Measurements from ENCODE around the gene UBTD1. TPM values are rescaled to one million over a fixed set of nuclear protein-coding genes. Genes with fewer than 3 reads are reported as not detected.

UBTD1 gene
- total RNA-seq, 4 donors from 2014 or later = 2.9 to 16.2 (median 8.9) TPM

- TF ChIP-seq EP300 (IDR thresholded peaks at IDR 0.05) (no peak), POLR2A (IDR thresholded peaks at IDR 0.05) (no peak), POLR2AphosphoS5 (IDR thresholded peaks at IDR 0.05) (no peak), CTCF (IDR thresholded peaks at IDR 0.05) (no peak)
- Histone ChIP-seq H3K9me3 (no peaks in the 10 kb centered on the region), H3K27ac (no peak overlapping the region), H3K4me1 (peaks cover 0 to 37% (median 3%) of the 10 kb centered on the region in 3 donors), H3K27me3 (no peaks in the 10 kb centered on the region), H3K4me3 (no peak overlapping the region), H3K36me3 (peaks cover 0 to 87% of the 10 kb centered on the region in 2 donors)
- WGBS, 2 donors (ENCODE audit: low coverage in 1 of 2) = 70 to 73% methylated on average over 4 to 7 of the region's 9 CpGs
- no peak for ATAC-seq
Measured at GRCh38 chr10:97479939-97480338, 18.8 kb upstream of the UBTD1 start.

GRCh38 chr10:97481071-97481470, 17.7 kb upstream of the UBTD1 start:
- no peak overlapping the region for H3K4me3 ChIP-seq
- no peak for TF ChIP-seq CTCF (IDR thresholded peaks at IDR 0.05)
- no peak for TF ChIP-seq EP300 (IDR thresholded peaks at IDR 0.05)
- TF ChIP-seq POLR2A (IDR thresholded peaks at IDR 0.05) = no peak
- no peak for TF ChIP-seq POLR2AphosphoS5 (IDR thresholded peaks at IDR 0.05)
- no peaks in the 10 kb centered on the region for H3K27me3 ChIP-seq
- ATAC-seq = no peak
- H3K9me3 ChIP-seq = no peaks in the 10 kb centered on the region
- no peak overlapping the region for H3K27ac ChIP-seq
- WGBS, 2 donors (ENCODE audit: low coverage in 1 of 2) = 75 to 85% methylated on average over 3 to 4 of the region's 4 CpGs
- peaks cover 0 to 43% (median 3%) of the 10 kb centered on the region in 3 donors for H3K4me1 ChIP-seq
- peaks cover 0 to 87% of the 10 kb centered on the region in 2 donors for H3K36me3 ChIP-seq

- TF ChIP-seq EP300 (IDR thresholded peaks at IDR 0.05) (no peak), POLR2AphosphoS5 (IDR thresholded peaks at IDR 0.05) (no peak), CTCF (IDR thresholded peaks at IDR 0.05) (no peak), POLR2A (IDR thresholded peaks at IDR 0.05) (no peak)
- Histone ChIP-seq H3K4me1 (peaks cover 0 to 50% (median 3%) of the 10 kb centered on the region in 3 donors), H3K9me3 (no peaks in the 10 kb centered on the region), H3K27me3 (no peaks in the 10 kb centered on the region), H3K4me3 (no peak overlapping the region), H3K36me3 (peaks cover 0 to 74% of the 10 kb centered on the region in 2 donors), H3K27ac (no peak overlapping the region)
- ATAC-seq = no peak
- 84 to 86% methylated on average over 1 of the region's 1 CpG for WGBS, 2 donors (ENCODE audit: low coverage in 1 of 2)
Measured at GRCh38 chr10:97482381-97482780, 16.3 kb upstream of the UBTD1 start.

- H3K4me3 ChIP-seq = no peak overlapping the region
- peaks cover 0 to 61% (median 3%) of the 10 kb centered on the region in 3 donors for H3K4me1 ChIP-seq
- TF ChIP-seq POLR2AphosphoS5 (IDR thresholded peaks at IDR 0.05) = no peak
- no peak for TF ChIP-seq CTCF (IDR thresholded peaks at IDR 0.05)
- TF ChIP-seq EP300 (IDR thresholded peaks at IDR 0.05) = no peak
- no peak for TF ChIP-seq POLR2A (IDR thresholded peaks at IDR 0.05)
- H3K36me3 ChIP-seq = peaks cover 0 to 62% of the 10 kb centered on the region in 2 donors
- no peak for ATAC-seq
- WGBS, 2 donors (ENCODE audit: low coverage in 1 of 2) = 57% methylated on average over 3 of the region's 3 CpGs
- H3K9me3 ChIP-seq = no peaks in the 10 kb centered on the region
- no peak overlapping the region for H3K27ac ChIP-seq
- no peaks in the 10 kb centered on the region for H3K27me3 ChIP-seq
Measured at GRCh38 chr10:97483506-97483905, 15.2 kb upstream of the UBTD1 start.

- peaks cover 0 to 62% (median 3%) of the 10 kb centered on the region in 3 donors for H3K4me1 ChIP-seq
- no peaks in the 10 kb centered on the region for H3K27me3 ChIP-seq
- no peak overlapping the region for H3K4me3 ChIP-seq
- ATAC-seq = no peak
- peaks cover 0 to 58% of the 10 kb centered on the region in 2 donors for H3K36me3 ChIP-seq
- WGBS, 2 donors (ENCODE audit: low coverage in 1 of 2) = 40 to 91% methylated on average over 1 of the region's 1 CpG
- H3K9me3 ChIP-seq = no peaks in the 10 kb centered on the region
- no peak overlapping the region for H3K27ac ChIP-seq
- TF ChIP-seq CTCF (IDR thresholded peaks at IDR 0.05) (no peak), EP300 (IDR thresholded peaks at IDR 0.05) (no peak), POLR2AphosphoS5 (IDR thresholded peaks at IDR 0.05) (no peak), POLR2A (IDR thresholded peaks at IDR 0.05) (no peak)
Measured at GRCh38 chr10:97483921-97484320, 14.8 kb upstream of the UBTD1 start.
